CD14-positive monocyte (primary cell): ENCODE data around the gene RAF1. TPM values are rescaled to one million over a fixed set of nuclear protein-coding genes. Genes with fewer than 3 reads are reported as not detected.

ENCODE experiments used
- DNase-seq, 3 donors: peaks; one replicate each; pipeline ENCODE4 v3.0.0-alpha.2; 2011 to 2022
- H2AFZ ChIP-seq: 2 replicates; pipeline ENCODE4 v1.6.0; 2012; ENCODE audit warnings: mild to moderate bottlenecking, low read depth, low read length, inconsistent platforms; ENCODE audit not compliant: insufficient read depth, poor library complexity, severe bottlenecking
- H3K27ac ChIP-seq, 2 donors: 1 replicate in 1 of 2; 2 replicates in 1 of 2; pipeline ENCODE4 v1.5.1; 2012 to 2013; ENCODE audit warnings: low read length in 2 of 2, control low read depth in 1 of 2, inconsistent platforms in 1 of 2, low read depth in 1 of 2, mild to moderate bottlenecking in 1 of 2
- H3K27me3 ChIP-seq, 2 donors: one replicate each; pipeline versions ENCODE4 v1.6.0 to v1.6.1; 2011 to 2013; ENCODE audit warnings: low read length in 2 of 2; ENCODE audit not compliant: control insufficient read depth in 2 of 2, insufficient read depth in 2 of 2
- H3K36me3 ChIP-seq, 2 donors: replicated peaks in 1 of 2; 1 replicate in 1 of 2; 2 replicates in 1 of 2; pipeline versions ENCODE4 v1.5.1 to v1.6.1; 2012 to 2013; ENCODE audit warnings: low read length in 2 of 2, control low read depth in 1 of 2, inconsistent platforms in 1 of 2, mild to moderate bottlenecking in 1 of 2; ENCODE audit not compliant: insufficient read depth in 2 of 2, control insufficient read depth in 1 of 2
- H3K4me1 ChIP-seq, 2 donors: 1 replicate in 1 of 2; 2 replicates in 1 of 2; pipeline versions ENCODE4 v1.5.1 to v1.6.1; 2012 to 2013; ENCODE audit warnings: low read length in 2 of 2, control low read depth in 1 of 2, inconsistent platforms in 1 of 2, mild to moderate bottlenecking in 1 of 2, moderate library complexity in 1 of 2; ENCODE audit not compliant: insufficient read depth in 2 of 2, control insufficient read depth in 1 of 2
- H3K4me2 ChIP-seq: replicated peaks from 2 replicates; pipeline ENCODE3; 2012; ENCODE audit warnings: low read length, moderate library complexity, mild to moderate bottlenecking; ENCODE audit not compliant: poor library complexity, severe bottlenecking; ENCODE audit errors: extremely low read depth
- H3K4me3 ChIP-seq, 3 experiments: fragments of 200-600 bp in 1 of 3; sonication (generic) in 1 of 3; replicated peaks in 1 of 3; 1 replicate in 2 of 3; 2 replicates in 1 of 3; pipeline ENCODE4 v1.5.1; 2011 to 2013; ENCODE audit warnings: low read length in 3 of 3, mild to moderate bottlenecking in 3 of 3, control low read depth in 2 of 3, low read depth in 2 of 3, inconsistent platforms in 1 of 3, moderate library complexity in 1 of 3
- H3K79me2 ChIP-seq: 2 replicates; pipeline ENCODE4 v1.6.0; 2012; ENCODE audit warnings: mild to moderate bottlenecking, control low read depth, inconsistent platforms, low read length, moderate library complexity; ENCODE audit not compliant: insufficient read depth
- H3K9ac ChIP-seq: 2 replicates; pipeline ENCODE4 v1.6.0; 2017; ENCODE audit warnings: low read length, mild to moderate bottlenecking; ENCODE audit not compliant: insufficient read depth, poor library complexity, severe bottlenecking
- H3K9me3 ChIP-seq, 2 donors: replicated peaks in 1 of 2; 1 replicate in 1 of 2; 2 replicates in 1 of 2; pipeline versions ENCODE4 v1.5.1 to v1.6.1; 2012 to 2013; ENCODE audit warnings: low read length in 2 of 2, control low read depth in 1 of 2; ENCODE audit not compliant: control insufficient read depth in 1 of 2, insufficient read depth in 1 of 2
- H4K20me1 ChIP-seq: 2 replicates; pipeline ENCODE4 v1.6.0; 2012; ENCODE audit warnings: mild to moderate bottlenecking, low read length, control low read depth, moderate library complexity; ENCODE audit not compliant: insufficient read depth
- H3K27ac Mint-ChIP-seq, 7 donors: one replicate each; pipeline ENCODE4 v1.8.0; 2020; ENCODE audit warnings: mild to moderate bottlenecking in 7 of 7, mixed read lengths in 7 of 7, moderate library complexity in 6 of 7, inconsistent platforms in 2 of 7
- H3K27me3 Mint-ChIP-seq, 3 donors: one replicate each; pipeline ENCODE4 v1.8.0; 2021 to 2022; ENCODE audit warnings: low read depth in 3 of 3, mild to moderate bottlenecking in 3 of 3, mixed read lengths in 3 of 3, moderate library complexity in 3 of 3, inconsistent platforms in 1 of 3
- H3K36me3 Mint-ChIP-seq, 2 donors: one replicate each; pipeline ENCODE4 v1.8.0; 2020; ENCODE audit warnings: mixed read lengths in 2 of 2, inconsistent platforms in 1 of 2, mild to moderate bottlenecking in 1 of 2
- H3K4me1 Mint-ChIP-seq: one replicate; pipeline ENCODE4 v1.8.0; 2020; ENCODE audit warnings: mild to moderate bottlenecking, mixed read lengths
- H3K4me3 Mint-ChIP-seq, 2 donors: one replicate each; pipeline ENCODE4 v1.8.0; 2020; ENCODE audit warnings: mild to moderate bottlenecking in 2 of 2, mixed read lengths in 2 of 2, moderate library complexity in 1 of 2
- H3K9me3 Mint-ChIP-seq, 7 donors: one replicate each; pipeline ENCODE4 v1.8.0; 2020 to 2022; ENCODE audit warnings: mixed read lengths in 7 of 7, mild to moderate bottlenecking in 6 of 7, moderate library complexity in 6 of 7, inconsistent platforms in 2 of 7
- CTCF ChIP-seq: fragments of 200-600 bp; IDR thresholded peaks from one replicate; pipeline ENCODE4 v1.8.0; 2022; ENCODE audit warnings: antibody characterized with exemption, mild to moderate bottlenecking
- whole genome bisulfite sequencing: methylation state at CpG from one replicate; pipeline ENCODE4 v1.1.5; 2013; ENCODE audit warnings: missing lambda C conversion rate; ENCODE audit not compliant: insufficient coverage; 5-methylcytosine and 5-hydroxymethylcytosine counted together
- intact Hi-C, 2 donors: fragments of 100-400 bp; cut with micrococcal nuclease; formaldehyde crosslinking; loops; one replicate each; pipeline versions ENCODE4 v1.15.0 to v1.15.1; 2023
- polyA plus RNA-seq, 3 donors: library from polyadenylated mRNA; depleted of rRNA in 1 of 3; unstranded in 2 of 3; stranded (reverse) in 1 of 3; fragments of 300-500 nt in 2 of 3; fragments of >200 nt in 1 of 3; fragmentation: Illumina TruSeq in 2 of 3; gene quantifications; 1 replicate in 2 of 3; 2 replicates in 1 of 3; pipeline ENCODE4 v1.2.3, GENCODE V29; 2012 to 2021

RAF1 gene
- polyA plus RNA-seq, 3 donors, result 73.0 to 181 (median 79.5) TPM

- no peaks in the 10 kb centered on the region for H3K9me3 ChIP-seq
- H3K9ac ChIP-seq, result no peak overlapping the region
- no peak overlapping the region for H3K4me2 ChIP-seq
- intact Hi-C loops, result no loop called here
- H2AFZ ChIP-seq, result no peak overlapping the region
- peaks cover 0 to 3% (median 0%) of the 10 kb centered on the region in 7 donors for H3K9me3 Mint-ChIP-seq
- DNase-seq, result no peak
- WGBS, result 95% methylated on average over 4 of the region's 4 CpGs
- peaks cover 23% of the 10 kb centered on the region for H3K4me1 Mint-ChIP-seq
- H3K36me3 ChIP-seq, result no peaks in the 10 kb centered on the region
- no peaks in the 10 kb centered on the region for H3K27me3 ChIP-seq
- H3K27ac Mint-ChIP-seq, result peak overlapping the region in 1 of 7 donors; percentile 40
- no peak for TF ChIP-seq CTCF
- H3K4me1 ChIP-seq, result peaks cover 10 to 12% of the 10 kb centered on the region in 2 donors
- no peaks in the 10 kb centered on the region for H3K79me2 ChIP-seq
- peaks cover 4 to 17% (median 8%) of the 10 kb centered on the region in 3 donors for H3K27me3 Mint-ChIP-seq
- no peaks in the 10 kb centered on the region for H4K20me1 ChIP-seq
- H3K4me3 Mint-ChIP-seq, result no peak overlapping the region
- H3K4me3 ChIP-seq, result no peak overlapping the region
- H3K36me3 Mint-ChIP-seq, result no peaks in the 10 kb centered on the region
- no peak overlapping the region for H3K27ac ChIP-seq
These were observed 46.1 kb upstream of the RAF1 start for GRCh38 chr3:12710062-12710461.

GRCh38 chr3:12709334-12709733 is 45.4 kb upstream of the RAF1 start:
- no peaks in the 10 kb centered on the region for H3K9me3 ChIP-seq
- no peaks in the 10 kb centered on the region for H3K36me3 ChIP-seq
- Mint-ChIP-seq H3K9me3 (peaks cover 0 to 3% (median 0%) of the 10 kb centered on the region in 7 donors), H3K4me3 (no peak overlapping the region), H3K4me1 (peaks cover 23% of the 10 kb centered on the region), H3K27me3 (peaks cover 6 to 15% (median 8%) of the 10 kb centered on the region in 3 donors), H3K27ac (no peak overlapping the region), H3K36me3 (no peaks in the 10 kb centered on the region)
- H3K79me2 ChIP-seq, result no peaks in the 10 kb centered on the region
- intact Hi-C loops, result loop anchor here in 1 of 2 donors (5.0 kb wide), 1 partner anchor 62 kb away; no protein-coding TSS in a partner anchor
- no peak for TF ChIP-seq CTCF
- no peak overlapping the region for H3K4me3 ChIP-seq
- H3K4me1 ChIP-seq, result peaks cover 10 to 12% of the 10 kb centered on the region in 2 donors
- no peak overlapping the region for H2AFZ ChIP-seq
- WGBS, result 33% methylated on average over 3 of the region's 3 CpGs
- H4K20me1 ChIP-seq, result no peaks in the 10 kb centered on the region
- H3K27ac ChIP-seq, result no peak overlapping the region
- H3K27me3 ChIP-seq, result no peaks in the 10 kb centered on the region
- no peak overlapping the region for H3K4me2 ChIP-seq
- H3K9ac ChIP-seq, result no peak overlapping the region
- DNase-seq, result no peak
